ENCODE measurements around the gene KDM1A. TPM values are rescaled to one million over a fixed set of nuclear protein-coding genes. Genes with fewer than 3 reads are reported as not detected.
"Not testable (repeated sequence)": the region's sequence is repeated elsewhere in the genome, so short reads cannot be mapped to it uniquely, and the experiment has no call there.

Gene KDM1A
- total RNA-seq, 1 donor from 2014 or later = 52.3 TPM

DNA sequence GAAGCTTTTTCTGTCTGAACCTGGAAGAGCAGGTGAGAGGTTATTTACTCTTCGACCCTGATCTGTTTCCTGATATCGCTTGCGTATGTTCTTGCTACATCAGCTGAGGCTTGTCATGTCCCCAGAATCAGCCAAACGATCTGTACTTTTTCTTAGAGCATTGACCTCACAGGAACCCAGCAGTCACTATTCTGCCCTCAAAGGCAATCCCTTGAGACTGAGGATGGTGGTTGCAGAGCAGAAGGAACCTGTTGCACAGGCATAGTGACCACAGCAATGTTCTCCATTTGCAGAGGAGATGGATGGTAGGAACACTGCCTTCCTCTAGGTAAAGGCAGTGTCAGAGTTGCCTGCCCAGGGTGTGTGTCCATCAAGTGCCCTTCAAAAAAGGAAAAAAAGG lies 35.3 kb upstream of the KDM1A start:
- H3K9me3 ChIP-seq = no peaks in the 10 kb centered on the region

DNA sequence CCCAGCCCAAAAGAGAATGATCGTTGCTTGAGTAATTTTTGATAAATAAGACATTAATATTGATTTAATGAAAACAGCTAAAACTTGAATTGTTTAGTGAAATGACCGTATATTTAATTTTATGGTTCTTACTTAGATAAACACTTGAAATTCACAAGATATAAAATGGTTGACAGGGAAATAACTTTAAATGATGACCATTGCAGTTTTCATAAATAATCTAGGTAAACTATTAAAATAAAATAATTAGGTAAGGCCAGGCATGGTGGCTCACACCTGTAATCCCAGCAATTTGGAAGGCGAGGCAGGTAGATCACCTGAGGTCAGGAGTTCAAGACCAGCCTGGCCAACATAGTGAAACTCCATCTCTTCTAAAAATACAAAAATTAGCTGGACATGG lies 26.9 kb upstream of the KDM1A start:
- H3K4me1 ChIP-seq; DNase-seq (ENCODE audit: extremely low spot score in 2 of 2); H3K4me3 ChIP-seq; H3K27me3 ChIP-seq; H3K9me3 ChIP-seq; intact Hi-C loops (cut with DNase I); H3K27ac ChIP-seq; H3K36me3 ChIP-seq: not testable (repeated sequence)

More for the DNA sequence above, 35.3 kb upstream of the KDM1A start:
- H3K4me1 ChIP-seq = no peaks in the 10 kb centered on the region
- H3K36me3 ChIP-seq = no peaks in the 10 kb centered on the region
- H3K27ac ChIP-seq = no peak overlapping the region
- no peak overlapping the region for H3K4me3 ChIP-seq
- no peaks in the 10 kb centered on the region for H3K27me3 ChIP-seq
- intact Hi-C loops (cut with DNase I) = no loop called here
- TF ChIP-seq, protein P1, sequence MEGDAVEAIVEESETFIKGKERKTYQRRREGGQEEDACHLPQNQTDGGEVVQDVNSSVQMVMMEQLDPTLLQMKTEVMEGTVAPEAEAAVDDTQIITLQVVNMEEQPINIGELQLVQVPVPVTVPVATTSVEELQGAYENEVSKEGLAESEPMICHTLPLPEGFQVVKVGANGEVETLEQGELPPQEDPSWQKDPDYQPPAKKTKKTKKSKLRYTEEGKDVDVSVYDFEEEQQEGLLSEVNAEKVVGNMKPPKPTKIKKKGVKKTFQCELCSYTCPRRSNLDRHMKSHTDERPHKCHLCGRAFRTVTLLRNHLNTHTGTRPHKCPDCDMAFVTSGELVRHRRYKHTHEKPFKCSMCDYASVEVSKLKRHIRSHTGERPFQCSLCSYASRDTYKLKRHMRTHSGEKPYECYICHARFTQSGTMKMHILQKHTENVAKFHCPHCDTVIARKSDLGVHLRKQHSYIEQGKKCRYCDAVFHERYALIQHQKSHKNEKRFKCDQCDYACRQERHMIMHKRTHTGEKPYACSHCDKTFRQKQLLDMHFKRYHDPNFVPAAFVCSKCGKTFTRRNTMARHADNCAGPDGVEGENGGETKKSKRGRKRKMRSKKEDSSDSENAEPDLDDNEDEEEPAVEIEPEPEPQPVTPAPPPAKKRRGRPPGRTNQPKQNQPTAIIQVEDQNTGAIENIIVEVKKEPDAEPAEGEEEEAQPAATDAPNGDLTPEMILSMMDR (IDR thresholded peaks at IDR 0.05) = no peak
- TF ChIP-seq POLR2A (IDR thresholded peaks at IDR 0.05) (no peak), POLR2AphosphoS5 (IDR thresholded peaks at IDR 0.05; ENCODE audit: insufficient read depth in 1 of 2, low read depth in 1 of 2) (no peak)
- DNase-seq (ENCODE audit: extremely low spot score in 2 of 2) = no peak

DNA sequence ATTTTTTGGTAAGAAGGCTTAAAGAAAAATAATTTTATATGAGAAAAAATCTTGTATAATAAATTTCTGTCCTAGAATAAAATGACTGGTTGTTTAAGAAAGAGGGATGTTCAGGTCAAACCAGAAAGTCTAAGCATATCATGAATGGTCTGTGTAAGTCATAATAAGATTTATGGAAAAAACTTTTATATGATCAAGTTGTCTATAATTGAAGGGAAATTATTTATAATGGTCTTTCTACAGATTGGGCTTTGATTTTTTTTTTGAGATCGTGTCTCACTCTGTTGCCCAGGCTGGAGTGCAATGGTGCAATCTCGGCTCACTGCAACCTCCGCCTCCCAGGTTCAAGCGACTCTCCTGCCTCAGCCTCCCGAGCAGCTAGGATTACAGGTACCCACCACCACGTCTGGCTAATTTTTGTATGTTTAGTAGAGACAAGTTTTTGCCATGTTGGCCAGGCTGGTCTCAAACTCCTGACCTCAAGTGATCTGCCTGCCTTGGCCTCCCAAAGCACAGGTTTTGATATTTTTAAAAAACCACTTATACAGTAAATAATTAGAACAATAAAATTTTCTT lies 26.0 kb upstream of the KDM1A start:
- H3K27me3 ChIP-seq; H3K9me3 ChIP-seq; H3K27ac ChIP-seq; H3K4me3 ChIP-seq; DNase-seq (ENCODE audit: extremely low spot score in 2 of 2); H3K36me3 ChIP-seq; intact Hi-C loops (cut with DNase I); H3K4me1 ChIP-seq: not testable (repeated sequence)

DNA sequence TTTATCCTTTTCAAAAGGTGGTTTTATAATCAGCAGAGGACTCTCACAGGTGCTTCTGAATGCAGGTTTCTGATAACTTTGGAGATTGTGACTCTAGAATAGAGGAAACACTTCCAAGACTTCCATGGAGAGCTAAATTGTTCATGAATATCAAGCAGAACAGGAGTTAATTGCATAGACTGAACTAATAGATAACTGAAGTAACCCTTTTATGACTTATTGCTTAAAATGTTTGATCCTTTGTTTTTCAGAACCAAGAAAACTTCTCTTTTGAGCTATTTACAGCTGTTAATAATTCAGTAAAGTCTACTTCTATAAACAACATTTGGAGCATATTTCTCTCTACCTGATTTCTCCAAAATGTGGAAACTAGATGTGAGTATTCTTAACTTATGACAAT lies 23.5 kb upstream of the KDM1A start:
- H3K9me3 ChIP-seq = no peaks in the 10 kb centered on the region
- DNase-seq (ENCODE audit: extremely low spot score in 2 of 2) = no peak
- H3K27ac ChIP-seq = no peak overlapping the region
- H3K27me3 ChIP-seq = no peaks in the 10 kb centered on the region
- no peaks in the 10 kb centered on the region for H3K36me3 ChIP-seq
- H3K4me1 ChIP-seq = no peaks in the 10 kb centered on the region
- no peak overlapping the region for H3K4me3 ChIP-seq
- no peak for TF ChIP-seq POLR2AphosphoS5 (IDR thresholded peaks at IDR 0.05; ENCODE audit: insufficient read depth in 1 of 2, low read depth in 1 of 2)
- TF ChIP-seq, protein P1 (IDR thresholded peaks at IDR 0.05) = no peak
- TF ChIP-seq POLR2A (IDR thresholded peaks at IDR 0.05) = no peak
- intact Hi-C loops (cut with DNase I) = no loop called here

DNA sequence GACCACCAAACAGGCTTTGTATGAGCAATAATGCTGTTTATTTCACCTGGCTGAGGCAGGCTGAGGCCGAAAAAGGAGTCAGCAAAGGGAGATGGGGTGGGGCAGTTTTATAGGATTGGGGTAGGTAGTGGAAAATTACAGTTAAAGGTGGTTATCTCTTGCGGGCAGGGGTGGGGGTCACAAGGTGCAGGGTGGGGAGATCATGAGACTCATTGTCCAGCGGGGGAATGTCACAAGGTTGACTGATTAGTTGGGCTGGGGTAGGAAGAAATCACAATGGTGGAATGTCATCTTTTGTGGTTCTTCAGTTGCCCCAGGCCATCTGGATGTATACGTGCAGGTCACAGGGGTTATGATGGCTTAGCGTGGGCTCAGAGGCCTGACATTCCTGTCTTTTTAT lies 21.7 kb upstream of the KDM1A start:
- H3K9me3 ChIP-seq; H3K36me3 ChIP-seq; H3K4me3 ChIP-seq; H3K27me3 ChIP-seq; intact Hi-C loops (cut with DNase I); DNase-seq (ENCODE audit: extremely low spot score in 2 of 2); H3K27ac ChIP-seq; H3K4me1 ChIP-seq: not testable (repeated sequence)

DNA sequence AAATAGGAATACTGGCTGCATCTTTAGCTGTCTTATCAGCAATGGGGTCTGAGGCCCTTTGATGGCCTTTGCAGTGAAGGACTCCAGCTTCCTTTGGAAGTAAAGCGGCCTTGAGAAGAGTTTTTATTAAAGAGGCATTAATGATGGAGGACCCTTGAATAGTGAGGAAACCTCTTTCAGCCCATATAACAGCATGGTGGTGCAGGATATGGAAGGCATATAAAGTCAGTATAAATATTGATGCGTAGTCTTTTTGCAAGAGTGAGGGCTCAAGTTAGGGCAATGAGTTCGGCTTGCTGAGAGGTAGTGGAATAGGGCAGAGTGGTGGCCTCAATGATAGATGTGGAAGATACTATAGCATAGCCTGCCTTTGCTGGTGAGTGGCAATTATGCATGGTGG lies 19.1 kb upstream of the KDM1A start:
- DNase-seq (ENCODE audit: extremely low spot score in 2 of 2); H3K4me3 ChIP-seq; H3K27ac ChIP-seq; intact Hi-C loops (cut with DNase I); H3K4me1 ChIP-seq; H3K9me3 ChIP-seq; H3K27me3 ChIP-seq; H3K36me3 ChIP-seq: not testable (repeated sequence)

DNA sequence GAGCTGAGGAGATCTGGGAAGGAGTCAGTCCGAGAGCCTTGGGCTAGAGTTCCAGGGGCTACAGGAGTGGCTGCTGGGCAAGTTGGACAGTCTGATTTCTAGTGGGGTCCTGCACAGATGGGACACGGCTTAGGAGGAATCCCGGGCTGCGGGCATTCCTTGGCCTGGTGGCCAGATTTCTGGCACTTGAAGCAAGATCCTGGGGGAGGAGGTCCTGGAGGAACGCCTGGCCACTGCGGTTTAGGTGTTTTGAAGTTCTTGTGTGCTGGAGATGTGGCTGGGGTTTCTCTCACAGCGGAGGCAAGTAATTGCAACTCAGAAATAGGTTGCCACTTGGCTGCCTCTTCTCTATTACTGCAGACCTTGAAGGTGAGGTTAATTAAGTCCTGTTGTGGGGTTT lies 17.1 kb upstream of the KDM1A start:
- DNase-seq (ENCODE audit: extremely low spot score in 2 of 2); H3K27me3 ChIP-seq; H3K36me3 ChIP-seq; intact Hi-C loops (cut with DNase I); H3K4me3 ChIP-seq; H3K9me3 ChIP-seq; H3K27ac ChIP-seq; H3K4me1 ChIP-seq: not testable (repeated sequence)

DNA sequence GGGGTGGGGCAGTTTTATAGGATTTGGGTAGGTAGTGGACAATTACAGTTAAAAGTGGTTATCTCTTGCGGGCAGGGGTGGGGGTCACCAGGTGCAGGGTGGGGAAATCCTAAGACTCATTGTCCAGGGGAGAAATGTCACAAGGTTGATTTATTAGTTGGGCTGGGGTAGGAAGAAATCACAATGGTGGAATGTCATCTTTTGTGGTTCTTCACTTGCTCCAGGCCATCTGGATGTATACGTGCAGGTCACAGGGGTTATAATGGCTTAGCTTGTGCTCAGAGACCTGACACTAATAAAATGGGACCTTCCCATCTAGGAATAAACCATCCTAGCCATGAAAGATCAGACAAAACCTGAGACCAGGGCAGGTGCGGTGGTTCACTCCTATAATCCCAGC lies 15.2 kb upstream of the KDM1A start:
- TF ChIP-seq, protein P1 (IDR thresholded peaks at IDR 0.05) = no peak
- TF ChIP-seq POLR2AphosphoS5 (IDR thresholded peaks at IDR 0.05; ENCODE audit: insufficient read depth in 1 of 2, low read depth in 1 of 2) (no peak), POLR2A (IDR thresholded peaks at IDR 0.05) (no peak)
- H3K9me3 ChIP-seq = no peaks in the 10 kb centered on the region
- no peak overlapping the region for H3K4me3 ChIP-seq
- intact Hi-C loops (cut with DNase I) = no loop called here
- no peaks in the 10 kb centered on the region for H3K27me3 ChIP-seq
- H3K27ac ChIP-seq = no peak overlapping the region
- no peaks in the 10 kb centered on the region for H3K36me3 ChIP-seq
- no peak for DNase-seq (ENCODE audit: extremely low spot score in 2 of 2)
- H3K4me1 ChIP-seq = no peaks in the 10 kb centered on the region

DNA sequence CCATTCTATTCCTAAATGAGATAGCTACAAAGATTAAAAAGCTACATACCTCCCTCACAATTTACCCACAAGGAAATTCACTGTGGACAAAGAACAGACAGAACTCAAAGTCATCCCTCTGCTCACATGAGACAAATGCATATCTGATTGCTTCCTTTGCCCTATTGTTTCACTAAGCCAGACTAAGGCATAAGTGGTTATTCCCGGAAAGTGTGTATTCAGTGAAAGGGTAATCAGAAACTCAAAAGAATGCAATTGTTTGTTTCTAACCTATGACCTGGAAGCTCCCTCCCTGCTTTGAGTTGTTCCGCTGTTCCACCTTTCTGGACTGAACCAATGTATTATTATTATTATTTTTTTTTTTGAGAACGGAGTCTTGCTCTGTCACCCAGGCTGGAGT lies 14.5 kb upstream of the KDM1A start:
- H3K4me3 ChIP-seq; H3K27me3 ChIP-seq; H3K27ac ChIP-seq; H3K9me3 ChIP-seq; H3K4me1 ChIP-seq; H3K36me3 ChIP-seq; DNase-seq (ENCODE audit: extremely low spot score in 2 of 2); intact Hi-C loops (cut with DNase I): not testable (repeated sequence)
